ENCODE results near the gene SELENON. TPM values are rescaled to one million over a fixed set of nuclear protein-coding genes. Genes with fewer than 3 reads are reported as not detected.
A peak's percentile ranks its signal among the peaks of the same experiment; 100 is the strongest.
"Not testable (repeated sequence)": the region's sequence is repeated elsewhere in the genome, so short reads cannot be mapped to it uniquely, and the experiment has no call there.

Gene SELENON
- total and polyA plus RNA-seq, 7 donors = 25.3 to 104 (median 39.3) TPM

DNA sequence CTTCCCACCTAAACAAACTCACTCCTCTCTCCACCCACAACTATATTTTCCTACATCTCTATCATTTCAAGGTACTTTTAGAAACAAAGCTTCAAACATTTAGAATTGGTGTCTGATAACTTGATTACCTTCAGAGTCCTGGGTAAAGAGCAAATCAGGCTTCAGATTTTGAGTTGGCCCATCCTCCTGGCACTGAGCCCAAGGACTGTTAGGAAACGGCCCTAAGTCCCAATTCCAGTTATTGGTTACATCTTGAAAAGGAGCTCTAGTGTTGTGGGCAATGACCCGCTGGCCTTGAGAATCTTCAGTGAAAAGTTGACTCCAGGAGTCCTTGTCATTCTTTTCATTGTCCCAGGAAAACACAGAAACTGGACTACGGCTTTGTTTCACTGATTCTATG, 34.9 kb downstream of the SELENON start:
- intact Hi-C loops (cut with DNase I) = no loop called here
- TF ChIP-seq, protein P1, sequence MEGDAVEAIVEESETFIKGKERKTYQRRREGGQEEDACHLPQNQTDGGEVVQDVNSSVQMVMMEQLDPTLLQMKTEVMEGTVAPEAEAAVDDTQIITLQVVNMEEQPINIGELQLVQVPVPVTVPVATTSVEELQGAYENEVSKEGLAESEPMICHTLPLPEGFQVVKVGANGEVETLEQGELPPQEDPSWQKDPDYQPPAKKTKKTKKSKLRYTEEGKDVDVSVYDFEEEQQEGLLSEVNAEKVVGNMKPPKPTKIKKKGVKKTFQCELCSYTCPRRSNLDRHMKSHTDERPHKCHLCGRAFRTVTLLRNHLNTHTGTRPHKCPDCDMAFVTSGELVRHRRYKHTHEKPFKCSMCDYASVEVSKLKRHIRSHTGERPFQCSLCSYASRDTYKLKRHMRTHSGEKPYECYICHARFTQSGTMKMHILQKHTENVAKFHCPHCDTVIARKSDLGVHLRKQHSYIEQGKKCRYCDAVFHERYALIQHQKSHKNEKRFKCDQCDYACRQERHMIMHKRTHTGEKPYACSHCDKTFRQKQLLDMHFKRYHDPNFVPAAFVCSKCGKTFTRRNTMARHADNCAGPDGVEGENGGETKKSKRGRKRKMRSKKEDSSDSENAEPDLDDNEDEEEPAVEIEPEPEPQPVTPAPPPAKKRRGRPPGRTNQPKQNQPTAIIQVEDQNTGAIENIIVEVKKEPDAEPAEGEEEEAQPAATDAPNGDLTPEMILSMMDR (IDR thresholded peaks at IDR 0.05) = no peak
- peaks cover 20 to 62% of the 10 kb centered on the region in 2 donors for H3K36me3 ChIP-seq (ENCODE audit: insufficient read depth in 1 of 2, low read depth in 1 of 2)

DNA sequence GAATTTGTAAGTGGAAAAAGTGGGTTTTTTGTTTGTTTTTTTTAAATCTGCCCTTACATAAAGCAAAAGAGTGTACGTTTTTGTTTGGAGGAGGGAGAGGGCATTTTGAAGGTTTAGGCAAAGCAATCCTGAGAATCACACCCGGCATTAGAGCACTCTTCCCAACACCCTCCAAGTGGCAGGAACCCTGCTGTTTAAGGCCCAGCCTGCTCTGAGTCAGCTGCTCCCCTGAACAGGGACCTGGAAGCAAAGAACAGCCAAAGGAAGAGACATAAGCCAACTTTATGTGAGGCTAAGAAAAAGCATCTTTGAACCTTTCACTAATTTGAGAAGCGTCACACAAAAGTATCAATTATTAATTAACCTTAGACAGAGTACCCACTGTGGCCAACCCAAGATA, 36.7 kb downstream of the SELENON start:
- intact Hi-C loops (cut with DNase I) = no loop called here
- DNase-seq = no peak
- no peak overlapping the region for H3K27ac ChIP-seq
- H3K9me3 ChIP-seq = no peaks in the 10 kb centered on the region
- no peaks in the 10 kb centered on the region for H3K27me3 ChIP-seq (ENCODE audit: insufficient read depth in 3 of 3, low read length in 2 of 3)
- peaks cover 12 to 44% of the 10 kb centered on the region in 2 donors for H3K36me3 ChIP-seq (ENCODE audit: insufficient read depth in 1 of 2, low read depth in 1 of 2)
- H3K4me3 ChIP-seq = no peak overlapping the region
- no peak for ATAC-seq
- WGBS, 3 donors = 63 to 68% (median 64%) methylated on average over 3 of the region's 3 CpGs
- H3K4me1 ChIP-seq = no peaks in the 10 kb centered on the region
- TF ChIP-seq, protein P1 (IDR thresholded peaks at IDR 0.05) = no peak

More for the DNA sequence above, 34.9 kb downstream of the SELENON start:
- no peak overlapping the region for H3K4me3 ChIP-seq
- no peaks in the 10 kb centered on the region for H3K4me1 ChIP-seq
- no peaks in the 10 kb centered on the region for H3K9me3 ChIP-seq
- no peak overlapping the region for H3K27ac ChIP-seq
- ATAC-seq (no peak), DNase-seq (no peak)
- 62 to 75% (median 66%) methylated on average over 3 of the region's 3 CpGs for WGBS, 3 donors
- no peaks in the 10 kb centered on the region for H3K27me3 ChIP-seq (ENCODE audit: insufficient read depth in 3 of 3, low read length in 2 of 3)

DNA sequence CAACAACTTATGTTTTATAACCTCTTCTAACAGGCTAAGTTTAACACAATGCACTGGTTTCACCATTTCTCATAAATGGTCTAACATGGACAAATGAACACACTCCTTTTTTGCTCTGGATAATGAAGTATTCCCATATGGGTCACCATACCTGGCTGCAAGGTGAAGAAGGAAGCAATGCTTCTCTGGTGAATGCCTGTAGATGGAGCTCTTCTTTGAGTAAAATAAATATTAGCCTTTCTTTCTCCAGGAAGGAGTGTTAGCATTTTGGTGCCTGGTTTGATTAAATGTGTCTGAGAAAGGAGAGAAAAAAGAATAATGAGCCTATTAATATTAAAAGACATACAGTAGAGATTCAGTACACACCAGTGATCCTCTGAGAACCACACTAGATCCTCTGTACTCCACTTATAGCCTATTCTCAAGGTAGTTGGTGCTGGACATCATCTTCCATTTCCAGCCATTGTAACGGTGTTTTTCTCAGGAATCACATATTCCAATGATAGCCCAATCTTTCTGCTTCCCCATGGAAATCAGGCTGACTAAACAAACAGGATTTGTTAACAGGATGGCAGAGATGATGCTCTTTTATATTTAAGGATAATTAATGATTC, 37.4 kb downstream of the SELENON start:
- ATAC-seq (no peak), DNase-seq (no peak)
- 69 to 83% (median 79%) methylated on average over 1 of the region's 1 CpG for WGBS, 3 donors
- intact Hi-C loops (cut with DNase I) = no loop called here
- Histone ChIP-seq H3K4me1 (peaks cover 2% of the 10 kb centered on the region), H3K4me3 (no peak overlapping the region), H3K27ac (no peak overlapping the region), H3K27me3 (ENCODE audit: insufficient read depth in 3 of 3, low read length in 2 of 3) (no peaks in the 10 kb centered on the region), H3K9me3 (no peaks in the 10 kb centered on the region), H3K36me3 (ENCODE audit: insufficient read depth in 1 of 2, low read depth in 1 of 2) (peaks cover 7 to 37% of the 10 kb centered on the region in 2 donors)
- TF ChIP-seq, protein P1 (IDR thresholded peaks at IDR 0.05) = peak; percentile 8

DNA sequence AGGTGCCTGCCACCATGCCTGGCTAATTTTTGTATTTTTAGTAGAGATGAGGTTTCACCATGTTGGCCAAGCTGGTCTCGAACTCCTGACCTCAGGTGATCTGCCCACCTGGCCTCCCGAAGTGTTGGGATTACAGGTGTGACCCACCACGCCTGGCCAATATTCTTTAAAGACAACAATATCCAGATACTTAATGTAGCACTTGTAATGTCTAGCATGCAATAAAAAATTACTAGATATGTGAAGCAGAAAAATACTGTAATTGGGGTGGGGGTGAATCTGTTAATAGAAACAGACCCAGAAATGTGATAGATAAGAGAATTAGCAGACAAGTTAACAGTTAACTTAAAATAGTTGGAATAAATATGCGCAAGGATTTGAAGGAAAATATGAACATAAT, 39.8 kb downstream of the SELENON start:
- H3K4me1 ChIP-seq; intact Hi-C loops (cut with DNase I); H3K27ac ChIP-seq; H3K4me3 ChIP-seq; DNase-seq; H3K27me3 ChIP-seq (ENCODE audit: insufficient read depth in 3 of 3, low read length in 2 of 3); ATAC-seq; H3K9me3 ChIP-seq: not testable (repeated sequence)
- WGBS, 3 donors = 93 to 98% (median 96%) methylated on average over 4 of the region's 4 CpGs
- H3K36me3 ChIP-seq (ENCODE audit: insufficient read depth in 1 of 2, low read depth in 1 of 2) = peaks cover 5 to 12% of the 10 kb centered on the region in 2 donors

DNA sequence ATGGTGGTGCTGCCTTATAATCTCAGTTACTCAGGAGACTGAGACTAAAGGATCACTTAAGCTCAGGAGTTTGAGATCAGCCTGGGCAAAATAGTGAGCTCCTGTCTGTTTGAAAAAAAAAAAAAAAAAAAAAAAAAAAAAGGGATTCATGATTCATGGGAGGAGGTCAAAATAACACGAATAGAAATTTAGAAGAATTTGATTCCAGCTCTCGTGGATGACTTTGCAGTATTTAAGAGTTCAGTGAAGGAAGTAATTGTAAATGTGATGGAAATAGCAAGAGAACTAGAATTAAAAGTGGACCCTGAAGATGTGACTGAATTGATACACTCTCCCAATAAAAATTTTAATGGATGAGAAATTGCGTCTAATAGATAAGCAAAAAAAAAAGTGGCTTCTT, 43.5 kb downstream of the SELENON start:
- TF ChIP-seq, protein P1 (IDR thresholded peaks at IDR 0.05) = no peak
- Histone ChIP-seq H3K27me3 (ENCODE audit: insufficient read depth in 3 of 3, low read length in 2 of 3) (no peaks in the 10 kb centered on the region), H3K36me3 (ENCODE audit: insufficient read depth in 1 of 2, low read depth in 1 of 2) (no peaks in the 10 kb centered on the region), H3K4me3 (no peak overlapping the region), H3K27ac (no peak overlapping the region), H3K9me3 (no peaks in the 10 kb centered on the region), H3K4me1 (peaks cover 6% of the 10 kb centered on the region)
- 90 to 94% (median 94%) methylated on average over 3 of the region's 3 CpGs for WGBS, 3 donors
- DNase-seq (no peak), ATAC-seq (no peak)
- intact Hi-C loops (cut with DNase I) = no loop called here
